Occipital lobe (tissue), 2 donors: ENCODE measurements around the gene PER1. TPM values are rescaled to one million over a fixed set of nuclear protein-coding genes. Genes with fewer than 3 reads are reported as not detected.
A peak's percentile ranks its signal among the peaks of the same experiment; 100 is the strongest.
"Not testable (repeated sequence)": the region's sequence is repeated elsewhere in the genome, so short reads cannot be mapped to it uniquely, and the experiment has no call there.

Experiments used
- DNase-seq: peaks from one replicate; lab custom pipeline; 2025; lab: John Stamatoyannopoulos, UW
- total RNA-seq: library from RNA; depleted of rRNA; stranded (reverse); fragments of >200 nt; gene quantifications from one replicate; pipeline ENCODE4 v1.2.3, GENCODE V29; 2014

The PER1 gene
- total RNA-seq, 1 donor from 2014 or later: 7.8 TPM

GRCh38 chr17:8122422-8122923, 29.7 kb downstream of the PER1 start:
- DNase-seq: peak; percentile 40

GRCh38 chr17:8121681-8122421, 30.4 kb downstream of the PER1 start:
- peak; percentile 62 for DNase-seq

- no peak for DNase-seq
Measured at GRCh38 chr17:8121407-8121680, 30.9 kb downstream of the PER1 start.

- DNase-seq: peak; percentile 30
Measured at GRCh38 chr17:8120520-8121406, 31.4 kb downstream of the PER1 start.

GRCh38 chr17:8119581-8120519, 32.4 kb downstream of the PER1 start:
- DNase-seq: peak; percentile 69

GRCh38 chr17:8118769-8119580, 33.2 kb downstream of the PER1 start:
- DNase-seq: peak; percentile 83

- no peak for DNase-seq
Measured at GRCh38 chr17:8117980-8118768, 34.0 kb downstream of the PER1 start, which contains the start of gene ALOXE3. TSS of gene ALOXE3 (minus strand) at chr17:8118514. CDS start at chr17:8117990, 524 bp downstream.

GRCh38 chr17:8117367-8117979, 34.7 kb downstream of the PER1 start:
- no peak for DNase-seq

- no peak for DNase-seq
Measured at GRCh38 chr17:8116776-8117175, 35.4 kb downstream of the PER1 start.

GRCh38 chr17:8110907-8111306, 41.3 kb downstream of the PER1 start:
- DNase-seq: no peak

- no peak for DNase-seq
Measured at GRCh38 chr17:8110456-8110804, 41.8 kb downstream of the PER1 start.

GRCh38 chr17:8109661-8110455, 42.3 kb downstream of the PER1 start:
- DNase-seq: no peak

GRCh38 chr17:8108972-8109660, 43.1 kb downstream of the PER1 start:
- no peak for DNase-seq

- not testable (repeated sequence) for DNase-seq
Measured at GRCh38 chr17:8106980-8107379, 45.2 kb downstream of the PER1 start.

GRCh38 chr17:8105957-8106398, 46.2 kb downstream of the PER1 start:
- DNase-seq: no peak

GRCh38 chr17:8104911-8105310, 47.3 kb downstream of the PER1 start:
- DNase-seq: no peak

- no peak for DNase-seq
Measured at GRCh38 chr17:8103549-8103948, 48.7 kb downstream of the PER1 start.

- no peak for DNase-seq
Measured at GRCh38 chr17:8101721-8102120, 50.5 kb downstream of the PER1 start.
